ENCODE data around the gene SH3D19. TPM values are rescaled to one million over a fixed set of nuclear protein-coding genes. Genes with fewer than 3 reads are reported as not detected.

The SH3D19 gene
- total RNA-seq, 3 donors from 2014 or later = 97.5 to 140 (median 102) TPM

DNA sequence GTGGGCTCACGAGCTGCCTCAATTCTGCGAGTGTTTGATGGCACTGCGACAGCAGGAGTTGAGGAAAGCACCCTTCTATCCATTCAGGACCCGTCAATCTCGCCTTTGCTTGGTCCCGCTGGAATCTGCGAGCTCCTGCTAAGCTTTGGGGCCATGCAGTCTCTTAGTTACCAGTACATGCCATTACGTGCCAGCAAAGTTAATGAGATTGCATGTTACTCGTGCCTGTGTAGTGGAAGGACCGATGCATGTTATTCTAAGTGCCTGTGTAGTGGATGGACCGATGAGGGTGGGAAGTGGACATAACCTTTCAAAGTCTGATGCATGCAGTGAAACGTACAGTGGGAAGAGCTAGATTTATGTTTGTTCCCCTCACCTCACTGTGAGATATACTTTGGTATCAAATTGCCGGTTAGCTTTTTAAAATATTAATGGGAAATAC is 225.4 kb downstream of the SH3D19 start:
- H3K9me3 ChIP-seq = no peaks in the 10 kb centered on the region
- peaks cover 5% of the 10 kb centered on the region for H3K36me3 ChIP-seq (ENCODE audit: low read depth)
- TF ChIP-seq, protein P1, sequence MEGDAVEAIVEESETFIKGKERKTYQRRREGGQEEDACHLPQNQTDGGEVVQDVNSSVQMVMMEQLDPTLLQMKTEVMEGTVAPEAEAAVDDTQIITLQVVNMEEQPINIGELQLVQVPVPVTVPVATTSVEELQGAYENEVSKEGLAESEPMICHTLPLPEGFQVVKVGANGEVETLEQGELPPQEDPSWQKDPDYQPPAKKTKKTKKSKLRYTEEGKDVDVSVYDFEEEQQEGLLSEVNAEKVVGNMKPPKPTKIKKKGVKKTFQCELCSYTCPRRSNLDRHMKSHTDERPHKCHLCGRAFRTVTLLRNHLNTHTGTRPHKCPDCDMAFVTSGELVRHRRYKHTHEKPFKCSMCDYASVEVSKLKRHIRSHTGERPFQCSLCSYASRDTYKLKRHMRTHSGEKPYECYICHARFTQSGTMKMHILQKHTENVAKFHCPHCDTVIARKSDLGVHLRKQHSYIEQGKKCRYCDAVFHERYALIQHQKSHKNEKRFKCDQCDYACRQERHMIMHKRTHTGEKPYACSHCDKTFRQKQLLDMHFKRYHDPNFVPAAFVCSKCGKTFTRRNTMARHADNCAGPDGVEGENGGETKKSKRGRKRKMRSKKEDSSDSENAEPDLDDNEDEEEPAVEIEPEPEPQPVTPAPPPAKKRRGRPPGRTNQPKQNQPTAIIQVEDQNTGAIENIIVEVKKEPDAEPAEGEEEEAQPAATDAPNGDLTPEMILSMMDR (IDR thresholded peaks at IDR 0.05) = no peak
- no peak for DNase-seq
- intact Hi-C loops (cut with DNase I, micrococcal nuclease) = no loop called here
- peaks cover 15% of the 10 kb centered on the region for H3K4me1 ChIP-seq (ENCODE audit: low read depth)
- peak overlapping the region; percentile 83 for H3K4me3 ChIP-seq
- ATAC-seq = peak; percentile 37

DNA sequence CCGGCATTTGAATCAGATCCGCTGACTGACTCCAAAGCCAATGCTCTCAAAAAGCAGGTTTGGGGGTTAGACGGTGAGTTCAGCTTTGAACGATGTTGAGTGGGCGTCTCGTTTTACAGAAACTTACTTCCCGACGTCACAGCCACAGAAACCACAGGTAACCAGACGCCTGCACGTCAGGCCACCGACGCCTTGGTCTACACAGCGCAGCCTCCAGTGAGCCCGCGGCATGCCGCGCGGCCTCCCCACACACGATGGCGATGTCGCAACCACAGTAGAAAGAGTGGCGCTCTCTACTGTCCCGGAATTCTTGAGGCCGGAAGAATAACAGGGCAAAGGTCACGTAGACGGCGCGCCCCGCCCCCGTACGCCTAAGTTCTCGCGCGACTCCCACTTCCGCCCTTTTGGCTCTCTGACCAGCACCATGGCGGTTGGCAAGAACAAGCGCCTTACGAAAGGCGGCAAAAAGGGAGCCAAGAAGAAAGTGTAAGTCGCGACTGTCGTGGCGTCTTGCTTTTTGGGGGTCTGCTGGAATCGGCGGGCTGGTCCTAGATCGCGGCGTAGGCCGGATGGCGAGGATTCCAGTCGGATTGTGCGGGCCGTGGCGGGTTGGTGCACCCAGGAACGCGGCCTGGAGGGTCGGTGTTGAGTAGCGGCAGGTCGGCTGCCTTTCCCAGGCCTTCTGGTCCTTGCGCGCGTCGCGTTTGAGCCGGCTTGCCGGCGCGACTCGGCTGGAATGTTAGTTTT is 226.0 kb downstream of the SH3D19 start, which contains the start of gene RPS3A:
RPS3A (plus strand) TSS at position 400 of the 747 bp plus-strand sequence; CDS start at position 425, 25 bp downstream.
- intact Hi-C loops (cut with DNase I, micrococcal nuclease) = no loop called here
- Histone ChIP-seq H3K36me3 (ENCODE audit: low read depth) (peaks cover 5% of the 10 kb centered on the region), H3K4me3 (peak within 1 kb of the TSS; percentile 83), H3K4me1 (ENCODE audit: low read depth) (peaks cover 15% of the 10 kb centered on the region), H3K9me3 (no peaks in the 10 kb centered on the region)
- peak; percentile 97 for ATAC-seq
- TF ChIP-seq, protein P1 (IDR thresholded peaks at IDR 0.05) = peak; percentile 84
- DNase-seq = peak; percentile 97 to 99 (median 99)

DNA sequence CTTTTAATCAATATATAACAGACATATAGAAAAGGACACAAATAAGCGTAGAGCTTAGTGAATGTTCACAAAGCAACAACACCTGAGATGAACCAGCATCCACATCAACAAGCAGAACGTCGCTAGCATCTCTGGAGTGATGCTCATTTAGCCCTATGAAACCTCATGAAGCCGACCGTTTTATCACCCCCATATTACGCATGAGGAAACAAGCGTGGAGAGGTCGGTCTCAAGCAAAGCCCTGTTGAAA is 226.5 kb downstream of the SH3D19 start:
- TF ChIP-seq, protein P1 (IDR thresholded peaks at IDR 0.05) = no peak
- DNase-seq (no peak), ATAC-seq (peak; percentile 48)
- H3K4me3 ChIP-seq = peak overlapping the region; percentile 83
- no peaks in the 10 kb centered on the region for H3K9me3 ChIP-seq
- H3K4me1 ChIP-seq (ENCODE audit: low read depth) = peaks cover 15% of the 10 kb centered on the region
- intact Hi-C loops (cut with DNase I, micrococcal nuclease) = no loop called here
- peaks cover 5% of the 10 kb centered on the region for H3K36me3 ChIP-seq (ENCODE audit: low read depth)

DNA sequence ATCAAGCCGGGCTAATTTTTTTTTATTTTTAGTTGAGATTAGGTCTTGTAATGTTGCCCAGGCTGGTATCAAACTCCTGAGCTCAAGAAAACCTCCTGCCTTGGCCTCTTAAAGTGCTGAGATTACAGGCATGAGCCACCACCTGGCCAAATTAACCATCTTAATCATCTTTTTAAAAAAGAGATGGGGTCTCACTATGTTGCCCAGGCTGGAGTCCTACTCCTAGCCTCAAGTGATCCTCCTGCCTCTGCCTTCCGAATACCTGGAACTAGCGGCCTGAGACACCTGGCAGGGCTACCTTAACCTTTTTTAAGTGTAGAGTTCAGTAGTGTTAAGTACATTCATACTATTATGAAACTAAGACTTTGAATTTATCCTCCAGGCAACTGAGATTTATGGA is 227.6 kb downstream of the SH3D19 start:
- TF ChIP-seq, protein P1 (IDR thresholded peaks at IDR 0.05) = no peak
- Histone ChIP-seq H3K36me3 (ENCODE audit: low read depth) (peaks cover 5% of the 10 kb centered on the region), H3K4me3 (no peak overlapping the region), H3K9me3 (no peaks in the 10 kb centered on the region), H3K4me1 (ENCODE audit: low read depth) (peaks cover 19% of the 10 kb centered on the region)
- ATAC-seq = no peak
- intact Hi-C loops (cut with DNase I, micrococcal nuclease) = no loop called here
- DNase-seq = no peak

DNA sequence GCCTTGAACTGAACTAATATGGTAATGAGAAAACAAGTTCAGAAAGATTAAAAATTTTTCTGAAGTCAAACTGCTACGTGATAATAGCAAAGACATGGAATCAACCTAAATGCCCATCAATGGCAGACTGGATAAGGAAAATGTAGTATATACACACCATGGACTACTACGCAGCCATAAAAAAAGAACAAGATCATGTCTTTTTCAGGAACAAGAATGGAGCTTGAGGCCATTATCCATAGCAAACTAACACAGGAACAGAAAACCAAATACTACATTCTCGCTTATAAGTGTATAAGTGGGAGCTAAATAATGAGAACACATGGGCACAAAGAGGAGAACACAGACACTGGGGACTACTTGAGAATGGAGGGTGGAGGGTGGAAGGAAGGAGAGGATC is 230.3 kb downstream of the SH3D19 start:
- no peaks in the 10 kb centered on the region for H3K36me3 ChIP-seq (ENCODE audit: low read depth)
- ATAC-seq = no peak
- H3K4me1 ChIP-seq (ENCODE audit: low read depth) = peaks cover 12% of the 10 kb centered on the region
- TF ChIP-seq, protein P1 (IDR thresholded peaks at IDR 0.05) = no peak
- H3K4me3 ChIP-seq = no peak overlapping the region
- DNase-seq = no peak
- intact Hi-C loops (cut with DNase I, micrococcal nuclease) = no loop called here
- H3K9me3 ChIP-seq = no peaks in the 10 kb centered on the region
